Osteocyte (in vitro differentiated cells): ENCODE measurements around the gene RAP1GAP. TPM values are rescaled to one million over a fixed set of nuclear protein-coding genes. Genes with fewer than 3 reads are reported as not detected.

Experiments used
- DNase-seq: peaks from one replicate; pipeline ENCODE4 v3.0.0; 2021; ENCODE audit warnings: mixed read lengths; ENCODE audit not compliant: unreplicated experiment; ENCODE audit errors: extremely low spot score
- H3K27ac Mint-ChIP-seq: one replicate; pipeline ENCODE4 v1.8.0; 2021; ENCODE audit warnings: mild to moderate bottlenecking, mixed read lengths; ENCODE audit not compliant: unreplicated experiment
- H3K27me3 Mint-ChIP-seq: one replicate; pipeline ENCODE4 v1.8.0; 2021; ENCODE audit warnings: mixed read lengths; ENCODE audit not compliant: unreplicated experiment
- H3K36me3 Mint-ChIP-seq: one replicate; pipeline ENCODE4 v1.8.0; 2021; ENCODE audit warnings: mixed read lengths; ENCODE audit not compliant: unreplicated experiment
- H3K4me1 Mint-ChIP-seq: one replicate; pipeline ENCODE4 v1.8.0; 2021; ENCODE audit warnings: mixed read lengths; ENCODE audit not compliant: unreplicated experiment
- H3K4me3 Mint-ChIP-seq: one replicate; pipeline ENCODE4 v1.8.0; 2021; ENCODE audit warnings: mild to moderate bottlenecking, moderate library complexity, mixed read lengths; ENCODE audit not compliant: unreplicated experiment
- H3K9me3 Mint-ChIP-seq: one replicate; pipeline ENCODE4 v1.8.0; 2021; ENCODE audit warnings: mixed read lengths; ENCODE audit not compliant: unreplicated experiment
- total RNA-seq: library from RNA; stranded (reverse); gene quantifications from 2 replicates; pipeline ENCODE4 v1.2.1, GENCODE V29; 2021
- TF ChIP-seq, protein P1 (sequence below): fragments of 200-600 bp; sonication (generic); IDR thresholded peaks from 2 replicates; pipeline ENCODE4 v1.5.0; 2021; ENCODE audit warnings: antibody characterized with exemption, mild to moderate bottlenecking, moderate library complexity

The RAP1GAP gene
- total RNA-seq, 1 donor from 2014 or later = 3.5 TPM

DNA sequence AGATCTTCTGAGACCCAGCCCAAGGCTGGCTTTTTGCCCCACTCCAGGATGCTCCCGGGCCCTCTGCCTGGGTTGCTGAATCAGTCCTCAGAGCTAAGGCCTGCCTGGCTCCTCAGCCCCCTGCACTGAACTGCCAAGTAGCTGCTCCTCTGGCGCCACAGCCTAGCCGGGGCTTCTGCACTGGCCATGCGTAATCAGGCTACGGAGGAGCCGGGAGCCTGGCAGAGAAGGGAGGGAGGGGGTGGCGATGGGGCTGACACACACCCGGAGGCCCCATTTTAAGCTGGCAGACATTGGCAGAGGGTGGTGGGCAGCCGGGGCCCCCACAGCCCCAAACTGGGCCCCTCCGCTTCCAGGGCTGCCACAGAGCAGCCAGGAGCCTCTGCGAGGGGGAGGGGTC is 121.3 kb downstream of the RAP1GAP start:
- DNase-seq = no peak
- Mint-ChIP-seq H3K4me1 (peaks cover 26% of the 10 kb centered on the region), H3K27ac (no peak overlapping the region), H3K4me3 (no peak overlapping the region), H3K36me3 (no peaks in the 10 kb centered on the region), H3K27me3 (no peaks in the 10 kb centered on the region), H3K9me3 (no peaks in the 10 kb centered on the region)
- TF ChIP-seq, protein P1, sequence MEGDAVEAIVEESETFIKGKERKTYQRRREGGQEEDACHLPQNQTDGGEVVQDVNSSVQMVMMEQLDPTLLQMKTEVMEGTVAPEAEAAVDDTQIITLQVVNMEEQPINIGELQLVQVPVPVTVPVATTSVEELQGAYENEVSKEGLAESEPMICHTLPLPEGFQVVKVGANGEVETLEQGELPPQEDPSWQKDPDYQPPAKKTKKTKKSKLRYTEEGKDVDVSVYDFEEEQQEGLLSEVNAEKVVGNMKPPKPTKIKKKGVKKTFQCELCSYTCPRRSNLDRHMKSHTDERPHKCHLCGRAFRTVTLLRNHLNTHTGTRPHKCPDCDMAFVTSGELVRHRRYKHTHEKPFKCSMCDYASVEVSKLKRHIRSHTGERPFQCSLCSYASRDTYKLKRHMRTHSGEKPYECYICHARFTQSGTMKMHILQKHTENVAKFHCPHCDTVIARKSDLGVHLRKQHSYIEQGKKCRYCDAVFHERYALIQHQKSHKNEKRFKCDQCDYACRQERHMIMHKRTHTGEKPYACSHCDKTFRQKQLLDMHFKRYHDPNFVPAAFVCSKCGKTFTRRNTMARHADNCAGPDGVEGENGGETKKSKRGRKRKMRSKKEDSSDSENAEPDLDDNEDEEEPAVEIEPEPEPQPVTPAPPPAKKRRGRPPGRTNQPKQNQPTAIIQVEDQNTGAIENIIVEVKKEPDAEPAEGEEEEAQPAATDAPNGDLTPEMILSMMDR = no peak

Other genes starting within 250 kb of the RAP1GAP start
- 30.4 and 31.0 TPM in 2 replicates for gene NBPF3, start 229.2 kb downstream of the RAP1GAP start, total RNA-seq
- gene ALPL, start 159.9 kb downstream of the RAP1GAP start, total RNA-seq = 41.6 and 43.4 TPM in 2 replicates
- 71.4 and 73.6 TPM in 2 replicates for gene USP48, start 113.8 kb upstream of the RAP1GAP start, total RNA-seq
- not detected in 2 replicates for gene LDLRAD2, start 142.9 kb upstream of the RAP1GAP start, total RNA-seq